Tracheal epithelial cell (primary cell): ENCODE measurements around the gene SRMS. TPM values are rescaled to one million over a fixed set of nuclear protein-coding genes. Genes with fewer than 3 reads are reported as not detected.

Source experiments
- total RNA-seq: library from RNA; depleted of rRNA; stranded (reverse); fragments of >200 nt; gene quantifications from 2 replicates; pipeline ENCODE4 v1.2.1, GENCODE V29; 2014

The SRMS gene
- 0.43 TPM in 1 of 2 replicates, not detected in the other for total RNA-seq

DNA sequence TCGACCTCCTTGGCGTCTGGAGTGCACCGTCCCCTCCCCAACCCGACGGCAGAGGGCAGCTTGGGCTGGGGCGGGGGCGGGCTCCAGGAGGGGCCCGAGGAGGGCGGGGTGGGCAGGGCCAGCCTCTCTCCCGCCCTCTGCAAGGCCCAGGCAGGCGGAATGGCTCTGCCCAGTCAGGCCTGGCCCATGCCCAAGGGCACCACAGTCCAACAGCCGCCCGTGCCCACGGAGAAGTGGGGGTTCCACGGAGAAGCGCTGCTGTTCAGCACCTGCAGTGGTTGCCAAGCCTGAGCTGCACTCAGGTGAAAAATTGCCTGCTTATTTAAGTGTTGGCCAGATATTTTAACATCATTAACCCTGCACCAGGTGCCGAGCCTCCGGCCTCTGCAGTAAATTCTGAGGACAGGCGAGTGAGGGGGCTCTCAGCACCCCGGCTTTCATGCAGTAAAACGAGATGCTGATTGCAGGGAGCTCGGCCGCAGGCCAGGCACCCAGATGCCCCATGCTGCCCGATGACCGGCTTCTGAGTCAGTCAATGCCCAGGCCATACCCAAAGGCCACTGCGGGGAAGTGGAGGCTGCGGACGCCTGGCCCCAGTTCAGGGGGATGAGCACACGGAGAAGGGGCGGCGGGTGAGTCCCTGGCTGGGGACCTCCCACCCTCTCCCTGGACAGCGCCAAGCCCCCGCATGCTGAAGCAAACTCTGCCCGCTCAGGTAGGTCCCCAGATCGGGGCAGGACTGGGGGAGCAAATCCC, at the start of gene SRMS:
TSS of gene SRMS (minus strand) at position 25 of the 756 bp plus-strand sequence. CDS start 286 bp downstream, outside the sequence.

GRCh38 chr20:63574156-63574828, 26.7 kb upstream of the SRMS start, which contains the start of gene HELZ2:
HELZ2 (minus strand) TSS chr20:63574239; CDS start chr20:63572385, 1,854 bp downstream.

GRCh38 chr20:63553933-63554290, 6.4 kb upstream of the SRMS start, which contains the start of gene FNDC11:
FNDC11 (plus strand) TSS chr20:63554159; CDS start chr20:63555664, 1,505 bp downstream.

DNA sequence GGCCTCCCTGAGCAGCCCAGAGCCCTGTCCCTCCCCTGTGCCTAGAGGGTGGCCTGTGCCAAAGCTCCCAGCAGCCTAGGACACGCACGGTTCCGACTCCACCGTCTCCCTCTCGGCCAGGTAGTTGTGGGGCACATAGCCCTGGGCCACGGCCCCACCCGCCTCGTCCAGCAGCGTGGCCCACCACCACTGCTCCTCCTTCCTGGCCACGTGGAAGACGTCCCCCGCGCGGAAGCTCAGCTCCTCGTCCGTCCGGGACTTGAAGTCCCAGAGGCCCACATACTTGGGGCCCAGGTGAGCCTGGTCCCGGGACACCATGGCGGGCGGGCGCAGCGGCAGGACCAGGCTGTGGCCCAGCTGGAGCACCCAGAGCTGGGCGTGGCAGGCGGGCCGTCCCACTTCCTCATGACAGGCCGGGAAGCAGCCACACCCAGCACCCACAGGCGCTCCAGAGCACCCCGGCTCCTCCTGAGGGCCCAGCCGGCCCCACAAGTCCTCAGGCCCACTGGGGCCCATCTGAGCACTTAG, 10.5 kb downstream of the SRMS start, which contains the start of gene PTK6:
TSS of gene PTK6 (minus strand) at position 380 of the 528 bp plus-strand sequence. CDS start at position 318, 62 bp downstream.

GRCh38 chr20:63520504-63520933, 27.0 kb downstream of the SRMS start, which contains the start of gene PPDPF:
PPDPF (plus strand) TSS chr20:63520765; CDS start chr20:63521309, 544 bp downstream.

GRCh38 chr20:63498960-63499337, 48.6 kb downstream of the SRMS start, which contains the start of gene EEF1A2:
EEF1A2 (minus strand) TSS chr20:63499083; CDS start chr20:63497763, 1,320 bp downstream.

Other genes starting within 250 kb of the SRMS start
- not detected in 2 replicates for gene CHRNA4, start 186.4 kb downstream of the SRMS start, total RNA-seq
- gene KCNQ2, start 75.1 kb downstream of the SRMS start, total RNA-seq, result not detected in 2 replicates
- gene EEF1A2, start 48.7 kb downstream of the SRMS start, total RNA-seq, result 0.43 and 0.96 TPM in 2 replicates
- 66.5 and 77.1 TPM in 2 replicates for gene PPDPF, start 27.0 kb downstream of the SRMS start, total RNA-seq
- gene PTK6, start 10.4 kb downstream of the SRMS start, total RNA-seq, result 31.1 and 59.7 TPM in 2 replicates
- gene FNDC11, start 6.4 kb upstream of the SRMS start, total RNA-seq, result 0.85 and 3.1 TPM in 2 replicates
- 20.7 and 80.2 TPM in 2 replicates for gene HELZ2, start 26.5 kb upstream of the SRMS start, total RNA-seq
- gene GMEB2, start 79.4 kb upstream of the SRMS start, total RNA-seq, result 11.1 and 15.3 TPM in 2 replicates
- 0.85 and 7.7 TPM in 2 replicates for gene STMN3, start 105.7 kb upstream of the SRMS start, total RNA-seq
- gene RTEL1, start 110.6 kb upstream of the SRMS start, total RNA-seq, result 2.8 and 5.3 TPM in 2 replicates
- gene TNFRSF6B, start 148.9 kb upstream of the SRMS start, total RNA-seq, result 7.5 and 254 TPM in 2 replicates
- gene ARFRP1, start 160.2 kb upstream of the SRMS start, total RNA-seq, result 17.5 and 42.9 TPM in 2 replicates
- 13.2 and 21.2 TPM in 2 replicates for gene ZGPAT, start 160.3 kb upstream of the SRMS start, total RNA-seq
- 1.7 and 2.7 TPM in 2 replicates for gene LIME1, start 188.9 kb upstream of the SRMS start, total RNA-seq
- gene SLC2A4RG, start 192.0 kb upstream of the SRMS start, total RNA-seq, result 26.3 and 44.1 TPM in 2 replicates